Measurements from ENCODE around the gene KRT13. TPM values are rescaled to one million over a fixed set of nuclear protein-coding genes. Genes with fewer than 3 reads are reported as not detected.

The KRT13 gene
- total and polyA plus RNA-seq, 4 donors = 0.13 to 3.7 (median 2.8) TPM; not detected in 1

DNA sequence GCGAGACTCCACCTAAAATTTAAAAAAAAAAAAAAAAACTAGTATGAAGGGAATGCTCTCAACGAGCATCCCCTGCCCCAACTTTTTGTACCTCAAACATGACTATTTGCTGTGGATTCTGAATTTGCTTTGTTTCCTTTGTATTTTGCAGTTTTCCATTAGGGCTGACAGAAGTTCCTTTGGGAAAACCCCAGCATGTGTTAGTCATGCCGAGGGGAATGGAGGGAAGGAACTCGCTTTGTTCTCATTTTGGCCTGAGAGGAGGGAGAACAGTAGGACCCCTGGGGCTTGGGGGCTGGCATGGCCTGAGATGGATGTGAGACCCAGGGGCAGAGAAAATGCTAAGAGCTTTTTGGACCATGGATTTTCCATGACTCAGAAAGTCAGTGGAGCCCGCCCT, 46.0 kb upstream of the KRT13 start:
- no peak overlapping the region for H3K9ac ChIP-seq (ENCODE audit: low read depth in 1 of 2, low read length in 2 of 2)
- H3K4me3 ChIP-seq (ENCODE audit: low read depth in 1 of 3, low read length in 3 of 3) = no peak overlapping the region
- H3K27me3 ChIP-seq (ENCODE audit: control insufficient read depth in 4 of 4, insufficient read depth in 4 of 4, low read length in 3 of 4) = peaks cover 0 to 5% (median 0%) of the 10 kb centered on the region in 4 donors
- 71% methylated on average over 5 of the region's 5 CpGs for WGBS
- H3K36me3 ChIP-seq (ENCODE audit: control insufficient read depth in 4 of 4, insufficient read depth in 3 of 4, low read depth in 1 of 4, low read length in 3 of 4) = no peaks in the 10 kb centered on the region
- TF ChIP-seq EGR1 (IDR thresholded peaks at IDR 0.05; ENCODE audit: low read depth in 2 of 2) = no peak
- no peak for TF ChIP-seq RXRA (IDR thresholded peaks at IDR 0.05)
- no peak for TF ChIP-seq NR2F2 (IDR thresholded peaks at IDR 0.05)
- TF ChIP-seq, protein P1, sequence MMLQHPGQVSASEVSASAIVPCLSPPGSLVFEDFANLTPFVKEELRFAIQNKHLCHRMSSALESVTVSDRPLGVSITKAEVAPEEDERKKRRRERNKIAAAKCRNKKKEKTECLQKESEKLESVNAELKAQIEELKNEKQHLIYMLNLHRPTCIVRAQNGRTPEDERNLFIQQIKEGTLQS (IDR thresholded peaks at IDR 0.05) = no peak
- no peak for TF ChIP-seq FOXA2 (IDR thresholded peaks at IDR 0.05)
- no peak for TF ChIP-seq HNF4A (conservative IDR thresholded peaks at IDR 0.05)
- TF ChIP-seq, protein P2, sequence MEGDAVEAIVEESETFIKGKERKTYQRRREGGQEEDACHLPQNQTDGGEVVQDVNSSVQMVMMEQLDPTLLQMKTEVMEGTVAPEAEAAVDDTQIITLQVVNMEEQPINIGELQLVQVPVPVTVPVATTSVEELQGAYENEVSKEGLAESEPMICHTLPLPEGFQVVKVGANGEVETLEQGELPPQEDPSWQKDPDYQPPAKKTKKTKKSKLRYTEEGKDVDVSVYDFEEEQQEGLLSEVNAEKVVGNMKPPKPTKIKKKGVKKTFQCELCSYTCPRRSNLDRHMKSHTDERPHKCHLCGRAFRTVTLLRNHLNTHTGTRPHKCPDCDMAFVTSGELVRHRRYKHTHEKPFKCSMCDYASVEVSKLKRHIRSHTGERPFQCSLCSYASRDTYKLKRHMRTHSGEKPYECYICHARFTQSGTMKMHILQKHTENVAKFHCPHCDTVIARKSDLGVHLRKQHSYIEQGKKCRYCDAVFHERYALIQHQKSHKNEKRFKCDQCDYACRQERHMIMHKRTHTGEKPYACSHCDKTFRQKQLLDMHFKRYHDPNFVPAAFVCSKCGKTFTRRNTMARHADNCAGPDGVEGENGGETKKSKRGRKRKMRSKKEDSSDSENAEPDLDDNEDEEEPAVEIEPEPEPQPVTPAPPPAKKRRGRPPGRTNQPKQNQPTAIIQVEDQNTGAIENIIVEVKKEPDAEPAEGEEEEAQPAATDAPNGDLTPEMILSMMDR (IDR thresholded peaks at IDR 0.05; ENCODE audit: low read depth, low read length, missing input control) = no peak
- TF ChIP-seq HNF4G (IDR thresholded peaks at IDR 0.05) = no peak
- TF ChIP-seq, protein P3, sequence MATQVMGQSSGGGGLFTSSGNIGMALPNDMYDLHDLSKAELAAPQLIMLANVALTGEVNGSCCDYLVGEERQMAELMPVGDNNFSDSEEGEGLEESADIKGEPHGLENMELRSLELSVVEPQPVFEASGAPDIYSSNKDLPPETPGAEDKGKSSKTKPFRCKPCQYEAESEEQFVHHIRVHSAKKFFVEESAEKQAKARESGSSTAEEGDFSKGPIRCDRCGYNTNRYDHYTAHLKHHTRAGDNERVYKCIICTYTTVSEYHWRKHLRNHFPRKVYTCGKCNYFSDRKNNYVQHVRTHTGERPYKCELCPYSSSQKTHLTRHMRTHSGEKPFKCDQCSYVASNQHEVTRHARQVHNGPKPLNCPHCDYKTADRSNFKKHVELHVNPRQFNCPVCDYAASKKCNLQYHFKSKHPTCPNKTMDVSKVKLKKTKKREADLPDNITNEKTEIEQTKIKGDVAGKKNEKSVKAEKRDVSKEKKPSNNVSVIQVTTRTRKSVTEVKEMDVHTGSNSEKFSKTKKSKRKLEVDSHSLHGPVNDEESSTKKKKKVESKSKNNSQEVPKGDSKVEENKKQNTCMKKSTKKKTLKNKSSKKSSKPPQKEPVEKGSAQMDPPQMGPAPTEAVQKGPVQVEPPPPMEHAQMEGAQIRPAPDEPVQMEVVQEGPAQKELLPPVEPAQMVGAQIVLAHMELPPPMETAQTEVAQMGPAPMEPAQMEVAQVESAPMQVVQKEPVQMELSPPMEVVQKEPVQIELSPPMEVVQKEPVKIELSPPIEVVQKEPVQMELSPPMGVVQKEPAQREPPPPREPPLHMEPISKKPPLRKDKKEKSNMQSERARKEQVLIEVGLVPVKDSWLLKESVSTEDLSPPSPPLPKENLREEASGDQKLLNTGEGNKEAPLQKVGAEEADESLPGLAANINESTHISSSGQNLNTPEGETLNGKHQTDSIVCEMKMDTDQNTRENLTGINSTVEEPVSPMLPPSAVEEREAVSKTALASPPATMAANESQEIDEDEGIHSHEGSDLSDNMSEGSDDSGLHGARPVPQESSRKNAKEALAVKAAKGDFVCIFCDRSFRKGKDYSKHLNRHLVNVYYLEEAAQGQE (IDR thresholded peaks at IDR 0.05) = no peak
- TF ChIP-seq, protein P4, sequence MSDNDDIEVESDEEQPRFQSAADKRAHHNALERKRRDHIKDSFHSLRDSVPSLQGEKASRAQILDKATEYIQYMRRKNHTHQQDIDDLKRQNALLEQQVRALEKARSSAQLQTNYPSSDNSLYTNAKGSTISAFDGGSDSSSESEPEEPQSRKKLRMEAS (IDR thresholded peaks at IDR 0.05) = no peak
- no peak for TF ChIP-seq FOXA1 (IDR thresholded peaks at IDR 0.05)
- no peak for TF ChIP-seq SP1 (IDR thresholded peaks at IDR 0.05)
- TF ChIP-seq ZBTB33 (IDR thresholded peaks at IDR 0.05) = no peak
- no peak for TF ChIP-seq GABPA (IDR thresholded peaks at IDR 0.05 in 1 of 2, conservative IDR thresholded peaks at IDR 0.05 in 1 of 2)
- no peak for TF ChIP-seq RAD21 (IDR thresholded peaks at IDR 0.05)
- no peak for TF ChIP-seq TAF1 (conservative IDR thresholded peaks at IDR 0.05)
- DNase-seq (ENCODE audit: low spot score) = no peak
- H3K27ac ChIP-seq (ENCODE audit: low read depth in 1 of 2, low read length in 2 of 2) = no peak overlapping the region
- H3K4me1 ChIP-seq (ENCODE audit: control insufficient read depth in 4 of 4, insufficient read depth in 4 of 4, low read length in 3 of 4) = peaks cover 3 to 8% (median 6%) of the 10 kb centered on the region in 4 donors
- peaks cover 0 to 3% (median under 1%) of the 10 kb centered on the region in 4 donors for H3K9me3 ChIP-seq (ENCODE audit: control insufficient read depth in 4 of 4, low read length in 3 of 4)
